ENCODE data around the gene NRAP.
A peak's percentile ranks its signal among the peaks of the same experiment; 100 is the strongest.

Gene NRAP

DNA sequence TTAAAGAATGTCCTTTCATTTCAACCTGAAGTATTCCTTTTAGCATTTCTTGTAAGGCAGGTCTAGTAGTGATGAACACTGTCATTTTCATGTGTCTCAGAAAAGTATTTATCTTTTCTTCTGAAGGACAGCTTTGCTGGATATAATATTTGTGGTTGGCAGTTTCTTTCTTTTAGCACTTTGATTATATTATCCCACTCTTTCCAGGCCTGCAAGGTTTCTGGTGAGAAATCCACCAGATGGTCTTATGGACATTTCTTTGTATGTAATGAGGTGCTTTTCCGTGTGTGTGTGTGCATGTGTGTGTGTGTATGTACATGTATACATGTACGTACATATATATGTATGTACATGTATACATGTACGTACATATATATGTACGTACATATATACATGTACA lies 23.2 kb upstream of the NRAP start:
- DNase-seq (ENCODE audit: extremely low spot score), result no peak
- POLR2A ChIA-PET, result no interaction called here
- CTCF ChIA-PET, result interaction anchor here (0.6 to 1.3 kb wide), 2 partner anchors 15 to 23 kb away, joined by 3 read pairs; partner anchors contain the start of gene NRAP
- TF ChIP-seq, protein P1, sequence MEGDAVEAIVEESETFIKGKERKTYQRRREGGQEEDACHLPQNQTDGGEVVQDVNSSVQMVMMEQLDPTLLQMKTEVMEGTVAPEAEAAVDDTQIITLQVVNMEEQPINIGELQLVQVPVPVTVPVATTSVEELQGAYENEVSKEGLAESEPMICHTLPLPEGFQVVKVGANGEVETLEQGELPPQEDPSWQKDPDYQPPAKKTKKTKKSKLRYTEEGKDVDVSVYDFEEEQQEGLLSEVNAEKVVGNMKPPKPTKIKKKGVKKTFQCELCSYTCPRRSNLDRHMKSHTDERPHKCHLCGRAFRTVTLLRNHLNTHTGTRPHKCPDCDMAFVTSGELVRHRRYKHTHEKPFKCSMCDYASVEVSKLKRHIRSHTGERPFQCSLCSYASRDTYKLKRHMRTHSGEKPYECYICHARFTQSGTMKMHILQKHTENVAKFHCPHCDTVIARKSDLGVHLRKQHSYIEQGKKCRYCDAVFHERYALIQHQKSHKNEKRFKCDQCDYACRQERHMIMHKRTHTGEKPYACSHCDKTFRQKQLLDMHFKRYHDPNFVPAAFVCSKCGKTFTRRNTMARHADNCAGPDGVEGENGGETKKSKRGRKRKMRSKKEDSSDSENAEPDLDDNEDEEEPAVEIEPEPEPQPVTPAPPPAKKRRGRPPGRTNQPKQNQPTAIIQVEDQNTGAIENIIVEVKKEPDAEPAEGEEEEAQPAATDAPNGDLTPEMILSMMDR (IDR thresholded peaks at IDR 0.05; ENCODE audit: control extremely low read depth, extremely low read depth, low read depth, missing control alignments), result no peak

DNA sequence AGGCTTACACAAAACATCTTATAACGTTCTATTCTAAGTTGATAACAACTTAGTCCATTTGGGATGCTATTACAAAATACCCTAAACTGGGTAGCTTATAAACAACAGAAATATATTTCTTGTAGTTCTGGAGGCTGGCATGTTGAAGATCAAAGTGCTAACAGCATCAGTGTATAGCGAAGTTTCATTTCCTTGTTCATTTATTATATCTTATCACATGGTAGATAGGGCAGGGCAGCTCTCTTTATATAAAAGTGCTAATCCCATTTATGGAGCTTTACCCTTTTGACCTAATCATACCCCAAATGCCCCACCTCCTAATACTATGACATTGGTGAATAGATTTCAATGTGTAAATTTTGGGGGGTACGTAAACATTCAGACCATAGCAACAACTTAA lies 22.2 kb upstream of the NRAP start:
- DNase-seq (ENCODE audit: extremely low spot score), result no peak
- POLR2A ChIA-PET, result no interaction called here
- TF ChIP-seq, protein P1 (IDR thresholded peaks at IDR 0.05; ENCODE audit: control extremely low read depth, extremely low read depth, low read depth, missing control alignments), result no peak
- CTCF ChIA-PET, result no interaction called here

DNA sequence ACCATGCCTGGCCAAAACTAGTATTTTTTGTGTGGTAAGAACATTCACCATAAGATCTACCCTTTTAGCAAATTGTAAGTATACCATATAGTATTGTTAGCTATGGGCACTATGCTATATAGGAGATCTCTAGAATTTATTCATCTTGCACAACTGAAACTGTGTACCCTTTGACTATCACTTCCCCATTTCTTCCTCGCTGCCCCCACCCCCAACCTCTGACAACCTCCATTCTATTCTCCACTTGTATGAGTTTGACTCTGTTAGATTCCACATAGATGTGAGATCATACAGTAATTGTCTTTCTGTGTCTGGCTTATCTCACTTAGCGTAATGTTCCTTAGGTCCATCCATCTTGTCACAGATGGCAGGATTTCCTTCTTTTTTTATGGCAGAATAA lies 19.5 kb upstream of the NRAP start:
- CTCF ChIA-PET, result interaction anchor here (0.9 to 2.5 kb wide), 3 partner anchors 9 to 832 kb away, joined by 3 to 9 read pairs (median 6); no protein-coding TSS in a partner anchor

DNA sequence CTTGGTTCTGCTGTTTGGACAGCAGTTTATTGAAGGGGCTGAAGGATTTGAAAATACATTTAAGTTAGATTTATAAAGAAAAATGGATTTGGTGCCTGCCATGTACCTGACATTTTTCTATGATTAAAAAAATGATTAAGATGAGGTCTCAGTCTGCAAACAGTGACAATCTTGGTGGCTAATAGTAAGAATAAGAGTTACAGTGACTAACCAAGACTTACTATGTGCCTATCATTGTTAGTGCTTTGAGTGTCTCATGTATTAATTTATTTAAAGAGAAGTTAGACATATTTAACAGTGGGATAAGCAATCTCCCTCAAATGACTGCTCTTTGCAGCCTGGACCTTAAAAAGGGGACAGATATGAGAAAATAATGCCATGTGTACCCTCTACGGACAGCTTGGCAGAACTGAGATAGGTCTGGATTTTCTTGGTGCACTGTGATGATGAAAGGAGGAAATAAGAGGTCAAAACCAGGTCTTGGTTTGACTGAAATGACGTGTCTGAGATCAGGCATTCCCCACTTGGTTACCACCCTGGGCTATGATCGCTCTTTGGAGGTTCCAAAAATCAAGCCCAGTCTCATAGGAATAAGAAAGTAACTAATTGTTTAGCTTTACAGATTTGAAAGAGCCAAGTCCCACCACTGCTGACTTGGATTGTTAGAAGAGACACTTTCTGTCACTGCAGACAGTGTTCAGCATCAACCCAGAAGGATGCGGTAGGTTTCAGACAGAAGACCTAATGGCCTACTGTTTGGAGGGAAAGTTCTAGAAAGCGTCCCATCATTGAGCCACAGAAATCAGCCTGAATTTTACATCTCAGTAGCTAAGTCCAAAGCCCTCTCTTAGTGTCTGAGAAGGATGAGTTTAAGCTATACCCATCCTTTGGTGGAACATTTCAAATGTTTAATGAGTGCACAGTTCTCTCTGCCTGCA lies 18.0 kb upstream of the NRAP start:
- ChIA-PET POLR2A (no interaction called here), CTCF (interaction anchor here (1.2 to 2.5 kb wide), 4 partner anchors 10 to 33 kb away, joined by 3 to 9 read pairs (median 5); no protein-coding TSS in a partner anchor)
- TF ChIP-seq, protein P1 (IDR thresholded peaks at IDR 0.05; ENCODE audit: control extremely low read depth, extremely low read depth, low read depth, missing control alignments), result no peak
- DNase-seq (ENCODE audit: extremely low spot score), result peak; percentile 60

More for the DNA sequence above, 19.5 kb upstream of the NRAP start:
- TF ChIP-seq, protein P1 (IDR thresholded peaks at IDR 0.05; ENCODE audit: control extremely low read depth, extremely low read depth, low read depth, missing control alignments), result no peak
- no peak for DNase-seq (ENCODE audit: extremely low spot score)
- POLR2A ChIA-PET, result no interaction called here

DNA sequence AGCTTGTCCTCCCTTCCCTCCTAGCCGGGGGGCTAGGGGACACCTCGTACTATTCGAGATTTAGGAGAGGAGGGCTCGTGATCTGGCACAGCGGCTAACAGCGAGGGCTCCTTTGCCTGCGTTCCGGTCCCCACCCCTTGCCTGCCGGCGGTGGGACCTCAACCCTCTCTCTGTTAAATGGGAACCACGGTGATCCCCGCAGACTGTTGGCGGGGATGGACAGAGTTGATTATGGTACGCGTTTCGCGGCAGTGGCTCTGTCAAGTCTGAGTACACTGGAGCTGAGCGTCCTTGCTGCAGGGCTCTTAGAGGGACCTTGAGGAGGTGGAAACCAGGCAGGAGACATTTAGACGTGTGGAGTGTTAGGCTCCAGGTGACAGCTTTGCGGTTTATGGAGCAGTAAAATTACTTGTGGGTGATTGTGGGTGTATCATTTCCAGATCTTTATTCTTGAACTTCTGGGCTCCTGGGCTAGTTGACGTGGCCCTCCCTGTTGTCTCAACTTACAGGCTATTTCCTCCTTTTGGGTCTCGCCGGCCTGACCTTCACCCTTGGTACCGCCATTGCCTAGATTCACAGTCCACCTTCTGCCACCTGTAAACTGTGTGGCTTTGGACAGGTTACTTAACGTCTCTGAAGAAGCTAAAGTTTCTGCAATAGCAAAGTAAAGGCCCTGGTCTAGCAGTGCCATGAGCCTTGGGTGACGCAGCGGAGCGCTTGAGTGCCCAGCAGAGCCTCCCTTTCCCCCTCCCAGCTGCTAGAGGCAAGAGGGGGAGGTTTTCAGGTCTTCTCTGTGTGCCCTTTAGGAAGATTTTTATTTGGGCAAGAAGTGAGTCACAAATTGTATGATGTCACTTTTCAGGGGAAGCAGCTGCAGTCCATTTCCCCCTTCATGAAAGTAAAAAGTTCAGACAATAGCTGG lies 16.6 kb upstream of the NRAP start:
- TF ChIP-seq, protein P1 (IDR thresholded peaks at IDR 0.05; ENCODE audit: control extremely low read depth, extremely low read depth, low read depth, missing control alignments), result no peak
- peak; percentile 35 for DNase-seq (ENCODE audit: extremely low spot score)
- ChIA-PET CTCF (interaction anchor here (1.2 to 2.5 kb wide), 8 partner anchors 12 to 169 kb away, joined by 3 to 9 read pairs (median 4); no protein-coding TSS in a partner anchor), POLR2A (interaction anchor here (0.8 kb wide), 1 partner anchor 489 kb away, joined by 8 read pairs; no protein-coding TSS in a partner anchor)

Data from GM10248 (cell line).